ENCODE data around the gene MAPK8.

Gene MAPK8

DNA sequence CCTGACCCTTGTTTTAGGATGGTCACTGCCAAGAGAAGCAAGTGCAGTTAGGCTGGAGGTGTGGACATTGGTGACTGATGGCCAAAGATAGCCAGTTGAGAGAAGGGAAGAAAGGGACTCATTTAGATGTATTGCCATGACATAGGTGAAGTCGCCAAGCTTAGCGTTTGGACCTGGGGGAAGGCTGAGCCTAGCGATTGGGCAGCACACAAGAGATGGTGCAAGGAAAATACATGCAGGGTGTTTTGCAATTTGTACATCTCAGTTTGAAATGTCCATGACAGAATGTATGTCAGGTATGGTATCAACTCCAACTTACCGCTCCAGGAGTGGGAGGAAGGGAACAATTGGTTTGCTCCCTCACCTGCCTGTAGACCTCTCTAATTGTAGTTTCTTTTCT, 134.3 kb downstream of the MAPK8 start:
- TF ChIP-seq, protein P1, sequence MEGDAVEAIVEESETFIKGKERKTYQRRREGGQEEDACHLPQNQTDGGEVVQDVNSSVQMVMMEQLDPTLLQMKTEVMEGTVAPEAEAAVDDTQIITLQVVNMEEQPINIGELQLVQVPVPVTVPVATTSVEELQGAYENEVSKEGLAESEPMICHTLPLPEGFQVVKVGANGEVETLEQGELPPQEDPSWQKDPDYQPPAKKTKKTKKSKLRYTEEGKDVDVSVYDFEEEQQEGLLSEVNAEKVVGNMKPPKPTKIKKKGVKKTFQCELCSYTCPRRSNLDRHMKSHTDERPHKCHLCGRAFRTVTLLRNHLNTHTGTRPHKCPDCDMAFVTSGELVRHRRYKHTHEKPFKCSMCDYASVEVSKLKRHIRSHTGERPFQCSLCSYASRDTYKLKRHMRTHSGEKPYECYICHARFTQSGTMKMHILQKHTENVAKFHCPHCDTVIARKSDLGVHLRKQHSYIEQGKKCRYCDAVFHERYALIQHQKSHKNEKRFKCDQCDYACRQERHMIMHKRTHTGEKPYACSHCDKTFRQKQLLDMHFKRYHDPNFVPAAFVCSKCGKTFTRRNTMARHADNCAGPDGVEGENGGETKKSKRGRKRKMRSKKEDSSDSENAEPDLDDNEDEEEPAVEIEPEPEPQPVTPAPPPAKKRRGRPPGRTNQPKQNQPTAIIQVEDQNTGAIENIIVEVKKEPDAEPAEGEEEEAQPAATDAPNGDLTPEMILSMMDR (IDR thresholded peaks at IDR 0.05; ENCODE audit: insufficient read depth, missing control alignments), result no peak
- DNase-seq (ENCODE audit: insufficient read length, low spot score) (no peak), FAIRE-seq (no peak)

DNA sequence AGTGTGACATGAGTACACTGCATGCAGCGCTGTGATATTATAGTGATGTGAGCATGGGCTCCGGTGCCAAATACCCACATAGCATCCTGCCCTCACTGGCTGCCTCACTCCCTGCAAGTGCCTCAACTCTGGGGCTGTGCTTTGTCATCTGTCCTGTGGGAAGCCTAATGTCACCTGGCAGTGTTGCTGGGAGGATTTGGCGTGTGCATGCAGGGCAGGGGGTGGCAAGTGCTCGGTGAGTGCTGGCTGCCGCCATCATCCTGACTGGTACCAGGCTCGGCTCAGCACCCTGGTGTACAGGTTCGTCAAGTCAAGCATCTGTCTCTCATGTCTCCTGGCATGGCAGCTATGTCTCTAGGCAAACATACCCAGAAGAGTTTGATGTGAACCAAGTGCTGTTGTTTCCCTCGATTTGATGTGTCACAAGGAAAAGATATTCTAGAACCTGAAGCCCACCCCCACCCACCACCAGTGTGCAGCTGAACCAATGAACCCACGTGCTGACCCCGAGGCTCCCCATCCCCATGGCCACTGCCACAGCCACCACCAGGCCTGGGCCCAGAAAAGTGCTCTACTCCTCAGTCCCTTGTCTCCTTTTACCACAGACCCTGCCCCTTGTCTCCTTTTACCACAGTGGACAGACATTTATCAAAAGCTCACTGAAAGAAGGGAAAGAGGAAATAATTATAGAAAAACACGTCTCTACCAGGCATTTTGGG, 135.8 kb downstream of the MAPK8 start:
- DNase-seq (ENCODE audit: insufficient read length, low spot score) (no peak), FAIRE-seq (no peak)
- TF ChIP-seq, protein P1 (IDR thresholded peaks at IDR 0.05; ENCODE audit: insufficient read depth, missing control alignments), result no peak

DNA sequence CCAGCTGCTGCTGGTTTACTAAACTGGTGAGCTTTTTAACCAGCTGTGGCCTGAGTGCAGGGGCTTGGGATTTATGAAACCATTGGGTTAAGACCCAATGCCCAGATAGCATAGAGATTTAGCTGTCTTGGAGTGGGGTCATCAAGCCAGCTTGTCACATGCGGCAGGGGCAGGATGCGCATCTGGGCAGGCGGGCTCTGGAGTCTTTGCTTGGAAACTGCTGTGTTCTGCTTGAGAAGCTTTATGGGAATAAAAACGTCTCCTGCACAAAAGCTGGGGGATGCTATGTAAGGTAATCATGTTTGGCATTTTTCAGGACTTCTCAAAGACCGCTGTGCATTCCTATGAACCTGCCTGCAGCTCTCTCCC, 136.3 kb downstream of the MAPK8 start:
- FAIRE-seq (no peak), DNase-seq (ENCODE audit: insufficient read length, low spot score) (no peak)
- TF ChIP-seq, protein P1 (IDR thresholded peaks at IDR 0.05; ENCODE audit: insufficient read depth, missing control alignments), result no peak

DNA sequence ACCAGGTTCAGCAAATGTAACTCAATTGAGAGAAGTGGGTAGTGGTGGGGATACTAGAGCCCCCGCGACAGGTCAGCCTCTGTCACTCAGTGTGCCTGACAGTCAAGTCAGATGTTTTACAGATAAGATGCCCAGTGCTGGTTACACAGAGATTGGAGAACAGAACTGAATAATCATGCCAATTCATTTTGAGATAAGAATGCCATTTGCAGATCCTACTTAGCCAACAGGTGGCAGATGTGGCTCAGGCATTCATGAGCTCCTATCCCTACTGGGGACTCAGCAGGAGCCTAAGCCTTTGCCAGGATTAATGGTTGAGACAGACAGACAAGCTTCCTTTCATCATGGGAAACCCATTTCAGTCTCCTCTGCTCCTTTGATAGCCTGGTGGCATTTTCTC, 137.8 kb downstream of the MAPK8 start:
- TF ChIP-seq, protein P1 (IDR thresholded peaks at IDR 0.05; ENCODE audit: insufficient read depth, missing control alignments), result peak; percentile 70
- FAIRE-seq (no peak), DNase-seq (ENCODE audit: insufficient read length, low spot score) (no peak)

DNA sequence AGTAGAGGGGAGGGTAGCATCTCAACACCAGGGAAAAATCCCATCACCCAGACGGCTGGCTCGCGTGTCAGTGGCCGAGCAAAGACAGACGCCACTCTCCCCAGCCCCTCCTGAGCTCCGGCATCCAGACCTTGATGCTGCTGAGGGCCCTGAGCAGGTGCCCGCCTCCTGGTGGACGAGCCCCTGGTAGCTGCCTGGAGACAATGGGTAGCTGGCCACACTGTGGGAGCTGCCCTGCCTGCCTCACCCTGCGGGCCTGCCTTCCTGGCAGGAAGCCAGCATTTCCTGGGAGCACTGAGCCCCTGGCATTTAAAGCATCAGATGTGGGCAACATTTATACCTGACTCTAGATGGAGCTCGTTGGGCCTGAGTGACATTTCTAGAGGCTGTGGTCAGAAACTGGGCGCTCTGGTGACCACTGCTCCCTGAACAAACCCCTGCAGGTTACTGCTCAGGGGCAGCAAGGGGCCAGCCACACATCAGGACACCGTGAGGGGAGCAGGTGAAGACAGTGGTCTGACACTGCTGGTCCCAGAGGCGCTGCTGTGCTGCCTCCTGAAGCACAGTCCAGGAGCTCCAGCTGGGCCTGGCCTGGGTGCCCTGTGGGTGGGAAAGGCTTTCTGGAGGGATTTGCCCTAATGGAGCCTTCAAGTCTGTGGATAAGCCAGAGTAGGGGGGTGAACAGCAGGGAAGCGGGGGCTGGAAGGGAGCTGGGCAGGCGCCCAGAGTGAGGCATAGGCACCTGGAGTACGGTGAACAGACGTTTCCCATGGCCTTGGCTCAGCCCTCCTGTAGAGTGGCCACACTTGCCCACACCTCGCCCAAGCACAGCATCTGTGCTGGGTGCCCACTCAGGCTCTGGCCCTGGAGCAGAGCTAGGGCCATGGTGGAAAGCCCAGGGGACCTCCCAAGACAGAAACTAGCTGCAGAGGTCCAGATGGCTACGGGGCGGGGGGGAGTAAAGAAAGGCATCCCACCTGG, 138.7 kb downstream of the MAPK8 start:
- DNase-seq (ENCODE audit: insufficient read length, low spot score) (no peak), FAIRE-seq (no peak)
- TF ChIP-seq, protein P1 (IDR thresholded peaks at IDR 0.05; ENCODE audit: insufficient read depth, missing control alignments), result peak; percentile 9

DNA sequence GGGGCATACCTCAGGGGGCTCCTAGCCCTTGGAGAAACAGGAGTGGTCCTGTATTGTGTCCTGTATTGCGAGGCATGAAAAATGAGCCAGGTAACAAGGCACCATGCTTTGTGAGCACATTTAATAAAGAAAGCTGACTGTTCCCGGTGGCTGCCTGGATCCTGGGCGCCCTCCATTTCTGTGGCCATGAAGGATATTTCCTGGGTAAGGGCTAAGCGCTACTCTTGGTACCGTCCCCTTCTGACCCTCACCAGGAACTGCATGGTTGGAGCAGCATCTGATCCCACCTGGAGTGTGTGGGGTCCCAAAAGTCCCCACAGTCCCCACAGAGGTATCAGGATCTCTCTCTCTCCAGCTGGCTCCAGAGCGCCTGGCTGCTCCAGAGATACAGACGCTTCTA, 139.5 kb downstream of the MAPK8 start:
- no peak for FAIRE-seq

More for the DNA sequence above, 139.5 kb downstream of the MAPK8 start:
- TF ChIP-seq, protein P1 (IDR thresholded peaks at IDR 0.05; ENCODE audit: insufficient read depth, missing control alignments), result no peak
- DNase-seq (ENCODE audit: insufficient read length, low spot score), result no peak

Data from D721Med (cell line).